ACC112 (cell line): ENCODE data around the gene PXDC1.
A peak's percentile ranks its signal among the peaks of the same experiment; 100 is the strongest.
"Not testable (repeated sequence)": the region's sequence is repeated elsewhere in the genome, so short reads cannot be mapped to it uniquely, and the experiment has no call there.

ENCODE experiments used
- H2AFZ ChIP-seq: fragments of 200-600 bp; sonication (generic); one replicate; pipeline ENCODE4 v1.6.0; 2017; ENCODE audit warnings: antibody characterized with exemption, low read length; ENCODE audit not compliant: unreplicated experiment
- H3K27ac ChIP-seq: fragments of 200-600 bp; sonication (generic); 2 replicates; pipeline ENCODE4 v1.5.1; 2014; ENCODE audit warnings: low read depth, mild to moderate bottlenecking, antibody characterized with exemption, low read length, moderate library complexity
- H3K27me3 ChIP-seq: fragments of 200-600 bp; sonication (generic); 2 replicates; pipeline ENCODE4 v1.6.1; 2014; ENCODE audit warnings: mild to moderate bottlenecking, antibody characterized with exemption, low read length, moderate library complexity, mixed read lengths; ENCODE audit not compliant: insufficient read depth
- H3K36me3 ChIP-seq: fragments of 200-600 bp; sonication (generic); 2 replicates; pipeline ENCODE4 v1.6.1; 2016; ENCODE audit warnings: mild to moderate bottlenecking, antibody characterized with exemption, low read length, moderate library complexity, mixed read lengths; ENCODE audit not compliant: insufficient read depth
- H3K4me1 ChIP-seq: fragments of 200-600 bp; sonication (generic); one replicate; pipeline ENCODE4 v1.6.1; 2016; ENCODE audit warnings: low read length, mixed read lengths; ENCODE audit not compliant: insufficient read depth, unreplicated experiment, control insufficient read depth
- H3K4me3 ChIP-seq: fragments of 200-600 bp; sonication (generic); 2 replicates; pipeline ENCODE4 v1.5.1; 2014; ENCODE audit warnings: mild to moderate bottlenecking, low read depth, low read length
- H3K79me2 ChIP-seq: fragments of 200-600 bp; sonication (generic); one replicate; pipeline ENCODE4 v1.6.0; 2016; ENCODE audit warnings: low read length; ENCODE audit not compliant: control insufficient read depth, unreplicated experiment, insufficient read depth

The PXDC1 gene

DNA sequence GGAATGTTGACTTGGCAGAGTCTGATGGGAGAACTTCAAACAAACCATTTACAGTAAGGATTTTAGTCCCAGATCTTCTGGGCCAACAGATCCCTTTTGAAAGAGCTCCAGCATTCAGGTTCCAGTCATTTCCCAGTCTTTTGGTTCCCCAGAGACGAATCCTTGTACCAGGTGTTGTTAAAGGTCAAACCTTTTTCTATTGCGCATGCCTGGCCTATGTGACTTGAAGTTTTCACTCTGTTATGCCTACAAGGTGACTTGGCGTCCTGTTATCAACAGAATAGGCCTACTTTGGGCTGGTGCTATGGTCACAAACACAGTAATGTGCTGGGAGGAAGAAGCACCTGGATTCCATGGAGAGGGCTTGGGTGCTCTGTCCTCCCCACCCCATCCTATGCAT is 52.3 kb downstream of the PXDC1 start:
- Histone ChIP-seq H3K4me1 (peaks cover 13% of the 10 kb centered on the region), H3K27ac (no peak overlapping the region), H3K4me3 (no peak overlapping the region), H3K27me3 (no peaks in the 10 kb centered on the region), H2AFZ (no peak overlapping the region), H3K79me2 (no peaks in the 10 kb centered on the region), H3K36me3 (no peaks in the 10 kb centered on the region)

DNA sequence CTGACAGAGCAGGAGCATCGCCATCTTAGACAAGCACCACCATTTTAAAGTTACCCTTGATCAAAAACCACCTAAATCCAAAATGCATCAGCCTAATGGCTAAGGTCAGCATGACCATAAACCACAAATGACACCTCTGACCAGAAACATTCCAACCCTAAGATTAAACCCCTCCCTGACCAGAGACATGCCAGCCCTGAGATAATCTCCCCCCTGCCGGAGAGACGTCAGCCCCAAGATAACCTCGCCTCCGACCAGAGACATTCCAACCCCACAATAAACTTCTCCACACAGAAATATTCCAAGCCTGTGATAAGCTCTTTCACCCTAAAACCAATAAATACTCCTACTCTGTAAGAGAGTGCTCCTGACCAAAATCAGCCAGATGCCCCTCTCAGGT is 53.5 kb downstream of the PXDC1 start:
- H3K4me1 ChIP-seq, result peaks cover 13% of the 10 kb centered on the region
- H3K36me3 ChIP-seq, result no peaks in the 10 kb centered on the region
- no peak overlapping the region for H2AFZ ChIP-seq
- H3K27ac ChIP-seq, result peak overlapping the region; percentile 21; the same call in 1 of the 2 replicates
- H3K27me3 ChIP-seq, result no peaks in the 10 kb centered on the region
- no peaks in the 10 kb centered on the region for H3K79me2 ChIP-seq
- no peak overlapping the region for H3K4me3 ChIP-seq

DNA sequence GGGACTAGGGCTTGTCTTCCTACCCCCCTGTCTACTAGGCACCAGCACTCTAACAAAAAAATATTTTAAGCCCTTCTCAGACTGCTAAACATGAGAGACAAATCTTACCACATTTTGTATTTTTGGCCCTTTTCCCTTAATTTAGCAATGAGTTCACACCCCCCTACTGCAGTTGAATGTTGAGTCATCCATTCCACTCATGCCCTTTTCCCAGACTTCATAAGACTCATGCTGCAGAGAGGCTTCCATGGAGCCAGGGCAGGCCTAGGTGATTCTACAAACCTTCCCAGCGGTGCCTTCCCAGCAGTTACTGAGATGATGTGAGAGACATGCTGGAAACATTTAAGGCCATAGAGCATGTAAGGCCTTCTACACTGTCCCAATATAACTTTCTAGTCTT is 53.9 kb downstream of the PXDC1 start:
- H3K27ac ChIP-seq, result peak overlapping the region; percentile 21
- no peaks in the 10 kb centered on the region for H3K79me2 ChIP-seq
- no peaks in the 10 kb centered on the region for H3K36me3 ChIP-seq
- H3K4me3 ChIP-seq, result no peak overlapping the region
- H3K4me1 ChIP-seq, result peaks cover 13% of the 10 kb centered on the region
- no peak overlapping the region for H2AFZ ChIP-seq
- no peaks in the 10 kb centered on the region for H3K27me3 ChIP-seq

DNA sequence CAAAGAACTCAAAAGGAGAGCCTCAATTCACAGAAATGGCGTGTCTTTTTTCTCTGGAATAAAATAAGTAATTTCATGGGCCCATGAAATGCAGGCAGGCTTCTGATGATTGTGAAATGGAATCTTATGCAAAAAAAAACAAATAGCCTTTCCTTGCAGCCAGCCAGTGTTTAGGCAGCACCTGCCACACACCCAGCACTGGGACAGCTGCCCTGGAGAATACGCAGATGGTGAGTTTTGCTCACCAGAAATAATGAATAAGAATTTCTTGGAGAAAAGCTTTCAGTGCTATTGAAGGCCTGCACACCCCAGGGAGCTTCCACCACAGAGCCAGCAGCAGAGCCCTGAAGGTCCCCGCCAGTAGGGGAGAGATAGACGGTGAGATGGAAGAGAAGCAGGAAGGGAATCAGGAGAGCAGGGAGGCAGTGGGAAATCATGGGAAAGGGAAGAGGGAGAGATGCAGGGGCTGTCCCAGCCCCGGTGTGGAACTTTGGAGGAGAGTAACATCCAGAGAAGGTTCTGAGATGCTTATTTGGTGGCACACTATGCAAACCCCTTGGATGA is 54.9 kb downstream of the PXDC1 start:
- H3K27ac ChIP-seq, result no peak overlapping the region
- H3K4me1 ChIP-seq, result peaks cover 13% of the 10 kb centered on the region
- H2AFZ ChIP-seq, result no peak overlapping the region
- H3K27me3 ChIP-seq, result no peaks in the 10 kb centered on the region
- no peak overlapping the region for H3K4me3 ChIP-seq
- H3K79me2 ChIP-seq, result no peaks in the 10 kb centered on the region
- H3K36me3 ChIP-seq, result no peaks in the 10 kb centered on the region

DNA sequence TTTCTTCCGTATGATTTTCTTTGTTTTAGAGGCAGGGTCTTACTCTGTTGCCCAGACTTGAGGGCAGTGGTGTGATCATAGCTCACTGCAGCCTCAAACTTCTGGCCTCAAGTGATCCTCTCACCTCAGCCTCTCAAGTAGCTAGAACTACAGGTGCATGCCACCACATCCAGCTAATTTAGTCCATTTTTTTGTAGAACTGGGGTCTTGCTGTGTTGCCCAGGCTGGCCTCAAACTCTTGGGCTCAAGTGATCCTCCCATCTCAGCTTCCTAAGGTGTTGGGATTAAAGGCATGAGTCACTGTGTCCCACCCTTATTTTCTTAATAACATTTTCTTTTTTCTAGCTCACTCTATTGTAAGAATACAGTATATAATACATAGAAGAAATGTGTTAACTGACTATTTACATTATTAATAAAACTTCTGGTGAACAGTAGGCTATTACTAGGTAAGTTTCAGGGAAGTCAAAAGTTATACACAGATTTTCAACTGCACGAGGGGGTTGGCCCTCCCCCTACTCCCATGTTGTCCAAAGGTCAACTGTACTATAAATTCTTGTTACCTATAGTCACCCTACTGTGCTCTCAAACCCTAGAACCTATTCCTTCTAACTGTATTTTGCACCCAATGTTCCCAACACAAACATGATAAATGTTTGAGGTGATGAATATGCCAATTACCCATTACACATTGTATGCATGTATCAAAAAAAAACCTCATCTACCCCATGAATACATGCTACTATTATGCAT is 56.3 kb downstream of the PXDC1 start:
- no peaks in the 10 kb centered on the region for H3K79me2 ChIP-seq
- H2AFZ ChIP-seq, result no peak overlapping the region
- no peaks in the 10 kb centered on the region for H3K27me3 ChIP-seq
- H3K4me3 ChIP-seq, result no peak overlapping the region
- H3K27ac ChIP-seq, result no peak overlapping the region
- H3K36me3 ChIP-seq, result no peaks in the 10 kb centered on the region
- peaks cover 13% of the 10 kb centered on the region for H3K4me1 ChIP-seq

DNA sequence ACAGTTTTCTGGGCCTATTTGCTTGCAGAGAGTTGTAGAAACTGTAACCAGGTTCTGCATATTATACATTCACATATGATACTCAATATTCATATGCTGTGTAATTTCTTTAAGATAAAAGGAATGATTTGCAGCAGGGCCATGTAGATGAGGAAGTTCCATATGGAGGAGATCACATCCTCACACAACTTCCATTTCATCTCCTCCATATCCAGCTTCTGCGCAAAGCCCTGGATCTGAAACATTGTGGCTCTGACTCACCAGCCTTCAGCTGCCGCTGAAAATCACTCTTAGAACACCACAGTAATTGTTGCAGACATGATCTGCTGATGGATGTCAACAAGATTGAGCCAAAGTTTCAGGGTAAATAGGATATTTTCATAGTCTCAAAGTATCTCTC is 57.7 kb downstream of the PXDC1 start:
- Histone ChIP-seq H3K4me1 (peaks cover 13% of the 10 kb centered on the region), H3K36me3 (no peaks in the 10 kb centered on the region), H3K27ac (no peak overlapping the region), H3K27me3 (no peaks in the 10 kb centered on the region), H3K4me3 (no peak overlapping the region), H3K79me2 (no peaks in the 10 kb centered on the region), H2AFZ (no peak overlapping the region)

DNA sequence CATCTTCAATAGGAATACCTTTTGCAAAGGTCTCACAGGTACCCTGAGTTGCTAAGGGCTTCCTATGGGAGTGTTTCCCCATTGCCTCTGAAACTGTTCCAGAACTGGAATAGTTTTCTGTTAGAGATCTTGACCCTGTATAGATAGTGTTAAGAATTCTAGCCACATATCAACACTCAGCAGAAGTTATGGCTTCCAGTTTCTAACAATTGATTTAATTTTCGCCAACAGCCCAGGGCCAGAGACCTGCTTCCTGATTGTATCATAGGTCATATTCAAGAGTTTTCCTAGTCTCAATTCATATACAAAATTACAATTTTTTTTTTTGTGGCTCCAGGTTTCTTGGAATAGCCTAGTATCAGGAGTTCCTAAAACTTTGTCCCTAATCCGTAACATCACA is 61.0 kb downstream of the PXDC1 start:
- no peak overlapping the region for H3K4me3 ChIP-seq

DNA sequence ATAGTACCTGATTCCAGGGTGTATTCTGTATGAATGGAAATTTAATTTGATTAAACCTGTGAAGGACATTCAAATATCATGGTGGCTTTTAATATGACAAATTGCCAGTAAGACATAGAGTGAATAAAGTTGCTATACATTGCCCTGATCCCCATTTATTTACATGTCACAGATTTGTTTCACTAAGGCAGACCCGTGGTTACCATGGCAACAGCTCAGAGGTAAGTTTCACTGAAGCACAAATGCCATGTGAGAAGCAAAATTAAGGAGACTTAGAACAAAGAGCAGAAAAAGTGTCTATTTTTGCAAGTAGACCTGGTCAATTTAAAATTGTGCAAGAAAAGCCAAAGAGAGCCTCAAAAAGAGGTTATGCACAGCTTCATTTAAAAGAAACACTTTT is 63.7 kb downstream of the PXDC1 start:
- no peaks in the 10 kb centered on the region for H3K79me2 ChIP-seq
- no peak overlapping the region for H3K27ac ChIP-seq
- H3K4me1 ChIP-seq, result no peaks in the 10 kb centered on the region
- H3K36me3 ChIP-seq, result no peaks in the 10 kb centered on the region
- H3K27me3 ChIP-seq, result no peaks in the 10 kb centered on the region
- no peak overlapping the region for H3K4me3 ChIP-seq
- H2AFZ ChIP-seq, result no peak overlapping the region

More for the DNA sequence above, 61.0 kb downstream of the PXDC1 start:
- H3K79me2 ChIP-seq, result no peaks in the 10 kb centered on the region
- no peak overlapping the region for H3K27ac ChIP-seq
- H3K36me3 ChIP-seq, result no peaks in the 10 kb centered on the region
- H2AFZ ChIP-seq, result no peak overlapping the region
- no peaks in the 10 kb centered on the region for H3K4me1 ChIP-seq
- H3K27me3 ChIP-seq, result no peaks in the 10 kb centered on the region

DNA sequence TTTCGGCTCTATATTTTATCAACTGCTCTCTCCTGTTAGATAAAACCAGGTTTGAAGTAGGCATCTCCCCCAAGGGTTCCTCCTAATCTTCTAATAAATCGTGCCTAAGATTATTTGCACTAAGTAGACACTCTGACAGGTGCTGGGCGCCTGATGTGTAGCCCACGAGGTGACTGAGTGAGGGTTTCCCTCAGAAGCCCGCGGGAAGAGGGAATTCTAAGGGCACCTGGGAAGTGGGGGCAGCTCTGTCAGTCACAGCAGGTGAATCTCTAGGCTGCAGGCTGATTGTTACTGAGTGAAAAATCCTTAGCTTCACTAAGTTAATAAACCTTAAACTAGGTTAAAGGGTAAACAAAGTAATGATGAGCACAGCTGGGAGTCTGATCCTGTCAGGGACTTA is 68.2 kb downstream of the PXDC1 start:
- Histone ChIP-seq H3K27ac (no peak overlapping the region), H3K27me3 (no peaks in the 10 kb centered on the region), H3K36me3 (no peaks in the 10 kb centered on the region), H2AFZ (no peak overlapping the region), H3K4me1 (no peaks in the 10 kb centered on the region), H3K79me2 (no peaks in the 10 kb centered on the region), H3K4me3 (no peak overlapping the region)

DNA sequence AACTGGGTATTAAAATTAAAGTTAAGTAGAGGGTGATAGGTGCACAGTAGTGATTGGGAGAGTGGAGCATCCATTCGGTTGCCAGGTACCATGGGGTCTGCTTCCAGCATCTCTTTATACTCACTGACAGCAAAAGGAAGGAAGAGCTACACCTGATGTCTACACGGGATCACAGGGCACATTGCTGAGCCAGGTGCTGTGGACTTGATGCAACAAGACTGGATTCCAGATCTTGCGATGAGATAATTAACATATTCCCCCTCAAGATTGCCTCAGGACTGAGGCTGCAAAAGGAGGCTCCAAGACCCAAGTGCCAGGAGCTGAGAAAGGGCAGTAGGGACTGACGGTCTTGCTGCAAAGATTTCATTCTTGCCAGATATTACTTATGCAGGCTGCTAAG is 72.6 kb downstream of the PXDC1 start:
- no peaks in the 10 kb centered on the region for H3K4me1 ChIP-seq
- no peak overlapping the region for H3K4me3 ChIP-seq
- no peaks in the 10 kb centered on the region for H3K27me3 ChIP-seq
- H3K79me2 ChIP-seq, result no peaks in the 10 kb centered on the region
- H3K36me3 ChIP-seq, result no peaks in the 10 kb centered on the region
- no peak overlapping the region for H2AFZ ChIP-seq
- no peak overlapping the region for H3K27ac ChIP-seq

DNA sequence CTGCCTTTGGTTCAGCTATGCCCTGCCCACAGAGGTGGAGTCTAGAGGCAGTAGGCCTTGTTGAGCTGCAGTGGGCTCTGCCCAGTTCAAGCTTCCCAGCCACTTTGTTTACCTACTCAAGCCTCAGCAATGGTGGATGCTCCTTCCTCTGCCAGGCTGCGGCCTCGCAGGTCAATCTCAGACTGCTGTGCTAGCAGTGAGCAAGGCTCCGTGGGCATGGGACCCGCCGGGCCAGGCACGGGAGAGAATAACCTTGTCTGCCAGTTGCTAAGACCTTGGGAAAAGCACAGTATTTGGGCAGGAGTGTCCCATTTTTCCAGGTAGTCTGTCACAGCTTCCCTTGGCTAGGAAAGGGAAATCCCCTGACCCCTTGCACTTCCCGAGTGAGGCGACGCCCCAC is 73.8 kb downstream of the PXDC1 start:
- not testable (repeated sequence) for H3K27ac ChIP-seq, H3K27me3 ChIP-seq, H3K4me3 ChIP-seq, H3K4me1 ChIP-seq, H2AFZ ChIP-seq, H3K79me2 ChIP-seq, H3K36me3 ChIP-seq
